Measurements from ENCODE around the gene IFNGR1. TPM values are rescaled to one million over a fixed set of nuclear protein-coding genes. Genes with fewer than 3 reads are reported as not detected.

Gene IFNGR1
- total RNA-seq, 2 experiments from 2014 or later, result 20.5 to 22.1 TPM

Other genes with a start within 250 kb of the IFNGR1 start
- gene IL20RA, start 174.4 kb downstream of the IFNGR1 start, total RNA-seq, result not detected
- gene IL22RA2, start 45.7 kb downstream of the IFNGR1 start, total RNA-seq, result not detected